ENCODE results near the gene NLGN2. TPM values are rescaled to one million over a fixed set of nuclear protein-coding genes. Genes with fewer than 3 reads are reported as not detected.

Gene NLGN2
- total RNA-seq = 2.9 and 5.1 TPM in 2 replicates

DNA sequence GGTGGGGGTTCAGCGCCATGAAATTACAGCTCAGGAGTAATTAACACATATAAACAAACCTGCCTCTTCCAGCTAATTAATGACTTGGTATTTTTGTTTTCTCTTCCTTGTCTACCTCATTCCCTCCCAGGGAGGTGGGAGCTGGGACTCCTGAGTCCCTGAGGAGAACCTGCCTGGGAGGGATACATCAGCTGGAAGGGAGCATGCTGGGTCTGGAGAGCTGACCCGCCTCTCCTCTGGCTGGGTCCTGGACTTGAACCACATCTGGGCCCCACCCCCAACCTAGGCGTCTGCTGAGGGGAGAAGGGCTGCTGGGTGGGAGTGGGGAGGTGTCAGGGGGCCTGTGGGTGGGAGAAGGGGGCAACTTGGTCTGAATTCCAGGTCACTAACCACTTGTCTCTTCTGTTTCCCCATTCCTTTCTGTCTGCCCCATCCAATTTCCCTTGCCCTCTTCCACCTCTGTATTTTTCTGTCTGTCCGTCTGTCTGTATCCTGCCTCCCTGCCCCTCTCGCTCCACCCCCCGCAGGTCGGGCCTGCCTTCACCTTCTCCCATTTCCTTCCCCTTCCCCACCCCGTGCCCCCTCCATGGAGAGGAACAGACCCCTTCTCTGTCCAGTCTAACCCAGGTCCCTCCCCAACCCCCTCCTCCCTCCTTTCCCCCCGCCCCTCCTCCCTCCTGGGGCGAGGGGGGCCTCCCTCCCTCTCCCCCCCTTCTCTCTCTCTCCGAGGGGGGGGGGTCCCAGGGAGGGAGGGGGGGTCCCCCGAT lies at the start of gene NLGN2:
NLGN2 (plus strand) TSS at position 361 of the 767 bp plus-strand sequence. CDS start 411 bp downstream, outside the sequence.

DNA sequence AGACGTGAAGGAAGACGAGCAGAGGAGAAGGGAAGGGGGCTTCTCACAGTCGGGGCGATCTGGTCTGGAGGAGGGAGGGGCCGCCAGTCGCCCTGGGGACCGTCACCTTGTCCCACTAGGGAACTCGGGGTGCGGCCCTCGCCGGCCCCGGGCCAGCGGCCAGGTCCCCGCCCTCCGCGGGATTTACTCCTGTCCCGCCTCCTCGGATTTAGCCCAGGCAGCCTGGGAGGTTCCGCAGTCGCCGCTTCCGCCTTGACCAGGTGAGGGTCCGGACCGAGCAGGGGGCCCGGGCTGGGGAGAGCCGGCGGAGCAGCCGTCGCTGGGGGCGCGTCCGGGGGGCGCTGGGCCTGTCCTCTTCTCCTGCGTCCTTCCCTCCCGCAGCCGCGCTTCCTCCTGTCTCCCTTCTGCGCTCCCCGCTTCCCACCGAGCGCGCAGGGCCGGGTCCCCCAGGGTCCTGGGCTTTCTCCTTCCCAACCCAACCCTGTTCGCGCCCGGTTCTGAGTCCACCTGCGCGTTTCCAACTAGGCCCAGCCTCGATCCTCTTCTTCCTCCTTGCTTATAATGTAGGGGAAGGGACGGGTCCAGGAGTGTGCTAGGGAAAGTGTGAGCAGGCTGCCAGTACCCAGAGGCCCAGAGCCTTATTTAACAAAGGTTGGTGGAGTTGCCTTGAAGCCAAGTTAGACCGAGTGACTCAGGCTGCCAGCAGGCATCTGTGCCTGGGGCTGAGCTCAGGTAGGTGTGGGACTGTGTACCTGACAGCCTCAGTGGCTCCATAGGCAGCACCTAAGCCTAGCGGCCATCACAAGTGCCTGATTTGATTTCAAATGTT lies 26.6 kb upstream of the NLGN2 start, which contains the start of gene TNK1:
TNK1 (plus strand) TSS at position 235 of the 829 bp plus-strand sequence. CDS start 1,838 bp downstream, outside the sequence.

GRCh38 chr17:7394452-7395191 lies 13.0 kb upstream of the NLGN2 start, which contains the start of gene PLSCR3:
Gene PLSCR3 (minus strand): TSS chr17:7394525. CDS start chr17:7394110, 415 bp downstream.

DNA sequence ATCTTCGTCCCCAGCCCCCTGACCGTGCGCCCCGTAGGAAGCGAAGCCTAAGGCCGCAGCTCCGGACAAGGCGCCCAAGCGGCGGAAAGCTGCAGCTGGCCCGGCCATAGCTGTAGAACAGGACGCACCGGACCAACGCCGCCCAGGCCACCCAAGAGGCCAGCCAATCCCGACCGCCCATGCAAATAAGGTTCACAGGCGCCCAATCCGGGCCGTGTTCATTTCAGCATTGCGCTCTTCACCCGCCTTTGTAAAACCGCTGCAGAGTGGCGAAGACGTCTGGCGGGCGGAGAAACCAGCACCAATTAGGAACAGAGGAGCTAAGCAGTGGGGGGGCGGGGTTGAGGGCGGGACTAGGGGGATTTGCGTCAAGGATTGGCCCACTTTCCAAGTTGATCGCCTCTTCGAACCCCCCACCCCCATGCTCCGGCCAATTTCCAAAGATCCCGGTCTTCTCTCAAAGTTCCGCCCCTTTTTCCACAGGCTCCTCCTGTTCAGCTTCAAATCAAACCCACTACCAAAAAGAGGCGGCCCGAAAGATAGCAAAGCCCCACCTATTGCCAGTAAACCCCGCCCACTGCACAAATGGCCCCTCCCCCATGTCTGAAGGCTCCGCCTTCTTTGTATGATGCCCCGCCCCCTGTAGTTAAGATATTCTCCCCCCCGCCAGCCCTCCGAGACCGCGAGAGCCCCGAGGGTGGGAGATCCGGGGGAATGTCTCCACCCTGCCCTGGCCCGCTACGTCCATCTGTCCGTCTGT lies 3.5 kb upstream of the NLGN2 start, which contains the start of gene TMEM256:
TMEM256 (minus strand) TSS at position 121 of the 760 bp plus-strand sequence; CDS start at position 108, 13 bp downstream.

GRCh38 chr17:7419819-7420610 lies 12.4 kb downstream of the NLGN2 start, which contains the start of gene SPEM1:
Gene SPEM1 (plus strand): TSS chr17:7420324. CDS start chr17:7420385, 61 bp downstream.

DNA sequence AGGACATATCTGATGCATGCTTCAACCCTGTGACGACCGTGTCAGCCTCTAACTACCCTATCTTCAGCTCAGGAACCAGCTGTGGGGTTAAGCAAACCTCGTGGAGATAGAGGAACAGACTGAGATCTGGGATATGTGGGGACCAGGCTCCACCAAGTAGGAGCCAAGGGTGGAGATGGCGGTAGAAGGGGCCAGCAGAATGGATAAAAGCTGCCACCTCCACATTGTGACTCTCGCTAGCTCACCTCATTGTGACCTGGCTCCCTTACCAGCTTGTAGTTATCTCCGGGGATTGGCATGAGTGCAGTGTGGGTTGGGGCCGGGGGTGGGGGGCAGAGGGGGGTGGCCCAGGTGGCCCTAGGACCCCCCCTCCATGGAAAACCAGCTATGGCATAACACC lies 17.7 kb downstream of the NLGN2 start, which contains the start of gene SPEM2:
SPEM2 (plus strand) TSS at position 301 of the 400 bp plus-strand sequence; CDS start at position 374, 73 bp downstream.

GRCh38 chr17:7428557-7428956 lies 20.9 kb downstream of the NLGN2 start, which contains the start of gene SPEM3:
Gene SPEM3 (plus strand): TSS chr17:7428857. CDS start chr17:7428903, 46 bp downstream.

DNA sequence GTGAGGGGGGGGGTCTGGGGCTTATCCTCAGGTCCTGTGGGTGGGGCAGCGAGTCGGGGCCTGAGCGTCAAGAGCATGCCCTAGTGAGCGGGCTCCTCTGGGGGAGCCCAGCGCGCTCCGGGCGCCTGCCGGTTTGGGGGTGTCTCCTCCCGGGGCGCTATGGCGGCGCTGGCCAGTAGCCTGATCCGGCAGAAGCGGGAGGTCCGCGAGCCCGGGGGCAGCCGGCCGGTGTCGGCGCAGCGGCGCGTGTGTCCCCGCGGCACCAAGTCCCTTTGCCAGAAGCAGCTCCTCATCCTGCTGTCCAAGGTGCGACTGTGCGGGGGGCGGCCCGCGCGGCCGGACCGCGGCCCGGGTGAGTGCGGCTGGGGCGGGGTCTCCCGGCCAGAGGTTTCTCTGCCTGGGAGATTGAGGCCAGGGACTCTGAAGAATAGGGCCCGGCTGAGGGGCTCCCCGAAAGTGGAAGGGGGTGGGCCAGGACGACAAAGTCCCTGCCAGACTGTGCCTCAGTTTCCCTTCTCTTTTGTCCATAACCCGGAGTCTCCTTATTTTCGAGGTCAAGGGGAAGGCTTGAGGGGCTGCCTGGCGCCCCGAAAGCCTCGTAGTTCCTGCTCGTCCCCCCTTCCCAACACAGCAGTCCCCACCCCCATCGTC lies 31.9 kb downstream of the NLGN2 start, which contains the start of gene FGF11:
FGF11 (plus strand) TSS at position 51 of the 651 bp plus-strand sequence; CDS start at position 160, 109 bp downstream.

DNA sequence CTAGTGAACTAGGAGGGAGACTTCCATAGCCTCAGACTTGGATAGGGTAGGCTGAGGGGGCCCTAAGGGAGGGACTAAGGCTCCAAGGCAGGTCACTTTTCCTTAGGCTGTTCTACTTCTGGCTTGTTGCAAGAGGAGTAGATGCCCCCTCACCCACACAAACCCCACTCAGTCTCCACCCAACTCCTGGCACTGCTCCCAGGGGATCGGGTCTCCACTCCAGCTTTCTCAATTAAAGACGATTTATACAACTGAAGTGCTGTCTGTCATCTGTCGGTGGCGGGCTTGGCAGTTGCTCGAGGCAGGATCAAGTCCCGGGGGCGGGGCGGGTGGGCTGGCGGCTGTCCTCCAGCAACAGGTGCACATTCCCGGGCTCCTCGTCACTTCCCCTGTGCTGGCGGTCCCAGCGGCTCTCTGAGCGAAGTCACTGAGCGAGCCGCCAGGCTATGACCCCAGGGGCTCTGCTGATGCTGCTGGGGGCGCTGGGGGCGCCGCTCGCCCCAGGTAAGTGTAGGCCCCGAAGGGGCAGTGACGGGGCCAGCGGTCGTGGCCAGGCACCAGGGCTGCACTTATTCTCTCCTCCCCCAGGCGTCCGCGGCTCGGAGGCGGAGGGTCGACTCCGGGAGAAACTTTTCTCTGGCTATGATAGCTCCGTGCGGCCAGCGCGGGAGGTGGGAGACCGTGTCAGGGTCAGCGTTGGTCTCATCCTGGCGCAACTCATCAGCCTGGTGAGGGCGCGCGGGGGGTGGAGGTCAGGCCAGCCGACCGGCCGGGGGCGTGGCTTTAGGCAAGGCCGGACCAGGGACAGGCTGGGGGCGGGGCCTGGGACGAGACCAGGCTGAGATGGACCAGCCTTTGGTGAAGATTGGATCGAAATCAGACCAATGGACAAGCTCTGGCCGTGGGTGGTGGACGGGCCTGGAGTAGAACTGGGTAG lies 37.3 kb downstream of the NLGN2 start, which contains the start of gene CHRNB1:
CHRNB1 (plus strand) TSS at position 380 of the 937 bp plus-strand sequence; CDS start at position 447, 67 bp downstream.

Other genes starting within 250 kb of the NLGN2 start
- gene ASGR1, start 228.5 kb upstream of the NLGN2 start, total RNA-seq = 9.2 TPM in 2 replicates
- 10.3 and 23.2 TPM in 2 replicates for gene DLG4, start 188.0 kb upstream of the NLGN2 start, total RNA-seq
- 192 and 322 TPM in 2 replicates for gene ACADVL, start 187.9 kb upstream of the NLGN2 start, total RNA-seq
- 37.3 and 41.1 TPM in 2 replicates for gene DVL2, start 173.3 kb upstream of the NLGN2 start, total RNA-seq
- 37.7 and 45.1 TPM in 2 replicates for gene PHF23, start 168.4 kb upstream of the NLGN2 start, total RNA-seq
- gene GABARAP, start 165.4 kb upstream of the NLGN2 start, total RNA-seq = 92.4 and 120 TPM in 2 replicates
- gene CTDNEP1, start 156.1 kb upstream of the NLGN2 start, total RNA-seq = 19.3 and 39.2 TPM in 2 replicates
- gene ELP5, start 155.6 kb upstream of the NLGN2 start, total RNA-seq = 30.2 and 31.5 TPM in 2 replicates
- gene CLDN7, start 145.4 kb upstream of the NLGN2 start, total RNA-seq = 13.4 and 15.9 TPM in 2 replicates
- under 0.01 TPM in 2 replicates for gene SLC2A4, start 126.1 kb upstream of the NLGN2 start, total RNA-seq
- not detected in 2 replicates for gene YBX2, start 113.2 kb upstream of the NLGN2 start, total RNA-seq
- gene EIF5A, start 100.2 kb upstream of the NLGN2 start, total RNA-seq = 734 and 935 TPM in 2 replicates
- gene GPS2, start 92.5 kb upstream of the NLGN2 start, total RNA-seq = 26.1 and 27.3 TPM in 2 replicates
- gene NEURL4, start 78.5 kb upstream of the NLGN2 start, total RNA-seq = 16.6 and 24.9 TPM in 2 replicates
- gene ACAP1, start 71.3 kb upstream of the NLGN2 start, total RNA-seq = 0.45 and 0.66 TPM in 2 replicates
- gene KCTD11, start 55.7 kb upstream of the NLGN2 start, total RNA-seq = 2.2 and 3.6 TPM in 2 replicates
- not detected in 2 replicates for gene TMEM95, start 52.7 kb upstream of the NLGN2 start, total RNA-seq
- under 0.01 and 0.28 TPM in 2 replicates for gene TNK1, start 26.8 kb upstream of the NLGN2 start, total RNA-seq
- 16.8 and 23.6 TPM in 2 replicates for gene PLSCR3, start 13.3 kb upstream of the NLGN2 start, total RNA-seq
- 86.7 and 102 TPM in 2 replicates for gene TMEM256, start 3.7 kb upstream of the NLGN2 start, total RNA-seq
- not detected in 2 replicates for gene SPEM1, start 12.5 kb downstream of the NLGN2 start, total RNA-seq
- not detected in 2 replicates for gene SPEM2, start 17.8 kb downstream of the NLGN2 start, total RNA-seq
- not detected in 2 replicates for gene SPEM3, start 21.0 kb downstream of the NLGN2 start, total RNA-seq
- 5.2 and 6.0 TPM in 2 replicates for gene TMEM102, start 27.6 kb downstream of the NLGN2 start, total RNA-seq
- 0.09 and 0.94 TPM in 2 replicates for gene FGF11, start 31.7 kb downstream of the NLGN2 start, total RNA-seq
- 4.4 and 6.6 TPM in 2 replicates for gene CHRNB1, start 37.2 kb downstream of the NLGN2 start, total RNA-seq
- gene ZBTB4, start 71.8 kb downstream of the NLGN2 start, total RNA-seq = 8.2 and 13.7 TPM in 2 replicates
- gene SLC35G6, start 73.6 kb downstream of the NLGN2 start, total RNA-seq = not detected in 2 replicates
- gene POLR2A, start 76.5 kb downstream of the NLGN2 start, total RNA-seq = 79.3 and 81.6 TPM in 2 replicates
- 6.1 and 10.5 TPM in 2 replicates for gene TNFSF12, start 141.2 kb downstream of the NLGN2 start, total RNA-seq
- gene TNFSF13, start 150.9 kb downstream of the NLGN2 start, total RNA-seq = 0.66 and 0.90 TPM in 2 replicates
- 86.7 and 95.7 TPM in 2 replicates for gene SENP3, start 154.1 kb downstream of the NLGN2 start, total RNA-seq
- gene CD68, start 171.8 kb downstream of the NLGN2 start, total RNA-seq = 1.6 and 2.8 TPM in 2 replicates
- gene MPDU1, start 176.0 kb downstream of the NLGN2 start, total RNA-seq = 56.6 and 73.6 TPM in 2 replicates
- 0.09 and 0.28 TPM in 2 replicates for gene SOX15, start 182.2 kb downstream of the NLGN2 start, total RNA-seq
- 33.2 and 38.3 TPM in 2 replicates for gene FXR2, start 207.1 kb downstream of the NLGN2 start, total RNA-seq
- 18.9 and 24.0 TPM in 2 replicates for gene SAT2, start 220.0 kb downstream of the NLGN2 start, total RNA-seq
- 0.18 and 0.19 TPM in 2 replicates for gene SHBG, start 222.3 kb downstream of the NLGN2 start, total RNA-seq
- gene ATP1B2, start 243.1 kb downstream of the NLGN2 start, total RNA-seq = not detected in 2 replicates